ENCODE results near the gene TRIML1.

TRIML1 gene

DNA sequence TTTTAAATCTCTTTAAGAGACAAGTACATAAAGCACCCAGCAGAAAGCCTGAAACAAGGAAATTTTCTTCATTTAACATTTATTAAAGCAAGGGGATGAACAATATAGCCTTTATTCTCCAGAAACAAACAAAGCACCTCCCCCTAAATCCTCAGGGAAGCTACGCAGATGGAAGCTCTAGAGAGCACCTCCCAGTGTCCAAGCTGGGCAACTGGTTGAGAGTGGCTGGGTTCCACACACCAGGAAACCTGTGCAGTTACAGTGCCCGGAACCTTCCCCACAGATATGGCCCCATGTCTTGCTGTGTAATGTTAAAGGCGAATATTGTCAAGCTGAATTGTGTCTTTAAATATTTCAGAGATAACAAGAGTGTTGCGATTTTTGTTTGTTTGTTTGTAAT lies 8.9 kb upstream of the TRIML1 start:
- DNase-seq (ENCODE audit: low read depth, low spot score): no peak
- no peak for TF ChIP-seq CTCF (IDR thresholded peaks at IDR 0.05; ENCODE audit: low read depth, low read length)
- in situ Hi-C loops (cut with HindIII; ENCODE audit: low sequenced_read_pairs): no loop called here
- H3K4me3 ChIP-seq (ENCODE audit: low read depth, low read length): no peak overlapping the region

- no peak overlapping the region for H3K4me3 ChIP-seq (ENCODE audit: low read depth, low read length)
- TF ChIP-seq CTCF (IDR thresholded peaks at IDR 0.05; ENCODE audit: low read depth, low read length): no peak
- DNase-seq (ENCODE audit: low read depth, low spot score): no peak
- in situ Hi-C loops (cut with HindIII; ENCODE audit: low sequenced_read_pairs): no loop called here
Observed at GRCh38 chr4:188132232-188132631, 7.0 kb upstream of the TRIML1 start.

DNA sequence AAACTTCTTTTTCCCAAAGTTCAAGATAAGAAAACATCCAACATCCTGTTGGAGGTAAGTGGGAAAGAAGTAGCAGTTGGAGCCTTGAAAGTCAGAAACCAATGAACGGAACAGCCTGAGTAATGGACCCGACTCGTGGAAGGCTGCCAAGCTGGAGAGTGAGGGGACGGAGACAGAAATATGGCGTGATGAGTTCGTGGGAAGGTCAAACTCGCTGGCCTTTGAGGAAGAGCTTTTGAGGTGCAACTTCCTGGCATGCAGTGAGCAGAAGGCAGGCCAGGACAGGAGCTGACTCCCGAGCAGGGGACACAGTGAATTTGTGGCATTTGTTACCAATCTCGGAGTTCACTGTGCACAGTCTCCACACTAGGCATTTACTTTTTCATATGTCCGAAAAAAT lies 1.0 kb upstream of the TRIML1 start:
- no peak overlapping the region for H3K4me3 ChIP-seq (ENCODE audit: low read depth, low read length)
- no peak for TF ChIP-seq CTCF (IDR thresholded peaks at IDR 0.05; ENCODE audit: low read depth, low read length)
- in situ Hi-C loops (cut with HindIII; ENCODE audit: low sequenced_read_pairs): no loop called here
- no peak for DNase-seq (ENCODE audit: low read depth, low spot score)

DNA sequence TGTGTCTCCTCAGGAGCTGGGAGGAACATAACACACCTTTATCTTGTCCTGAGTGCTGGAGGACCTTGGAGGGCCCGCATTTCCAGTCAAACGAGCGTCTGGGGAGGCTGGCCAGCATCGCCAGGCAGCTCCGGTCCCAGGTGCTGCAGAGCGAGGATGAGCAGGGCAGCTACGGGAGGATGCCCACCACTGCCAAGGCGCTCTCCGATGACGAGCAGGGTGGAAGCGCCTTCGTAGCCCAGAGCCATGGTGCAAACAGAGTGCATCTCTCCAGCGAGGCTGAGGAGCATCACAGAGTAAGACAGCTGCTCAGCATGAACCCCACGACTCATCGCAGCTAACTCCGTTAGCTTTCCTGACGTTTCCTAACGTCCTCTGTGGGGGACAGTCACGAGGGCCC lies 430 bp downstream of the TRIML1 start:
- TF ChIP-seq CTCF (IDR thresholded peaks at IDR 0.05; ENCODE audit: low read depth, low read length): no peak
- no peak for DNase-seq (ENCODE audit: low read depth, low spot score)
- no peak overlapping the region for H3K4me3 ChIP-seq (ENCODE audit: low read depth, low read length)
- in situ Hi-C loops (cut with HindIII; ENCODE audit: low sequenced_read_pairs): no loop called here

GRCh38 chr4:188143731-188144130 lies 4.5 kb downstream of the TRIML1 start:
- no peak for TF ChIP-seq CTCF (IDR thresholded peaks at IDR 0.05; ENCODE audit: low read depth, low read length)
- H3K4me3 ChIP-seq (ENCODE audit: low read depth, low read length): no peak overlapping the region
- in situ Hi-C loops (cut with HindIII; ENCODE audit: low sequenced_read_pairs): no loop called here
- no peak for DNase-seq (ENCODE audit: low read depth, low spot score)

- in situ Hi-C loops (cut with HindIII; ENCODE audit: low sequenced_read_pairs): no loop called here
- no peak for TF ChIP-seq CTCF (IDR thresholded peaks at IDR 0.05; ENCODE audit: low read depth, low read length)
Observed at GRCh38 chr4:188145601-188146000, 6.4 kb downstream of the TRIML1 start.

GRCh38 chr4:188146618-188147017 lies 7.4 kb downstream of the TRIML1 start:
- no peak overlapping the region for H3K4me3 ChIP-seq (ENCODE audit: low read depth, low read length)
- in situ Hi-C loops (cut with HindIII; ENCODE audit: low sequenced_read_pairs): no loop called here
- DNase-seq (ENCODE audit: low read depth, low spot score): no peak
- TF ChIP-seq CTCF (IDR thresholded peaks at IDR 0.05; ENCODE audit: low read depth, low read length): no peak

More at GRCh38 chr4:188145601-188146000, 6.4 kb downstream of the TRIML1 start:
- peak; percentile 9 for DNase-seq (ENCODE audit: low read depth, low spot score)
- H3K4me3 ChIP-seq (ENCODE audit: low read depth, low read length): no peak overlapping the region

Data from astrocyte of the spinal cord (primary cell).